ENCODE measurements around the gene MROH2A. TPM values are rescaled to one million over a fixed set of nuclear protein-coding genes. Genes with fewer than 3 reads are reported as not detected.

MROH2A gene
- total RNA-seq, 1 experiment from 2014 or later: 1.4 TPM

- Histone ChIP-seq H3K4me1 (replicated peaks; ENCODE audit: insufficient read depth) (peaks cover 32% of the 10 kb centered on the region), H3K4me3 (no peak overlapping the region), H3K9me3 (ENCODE audit: insufficient read depth, low read depth) (no peaks in the 10 kb centered on the region), H3K79me2 (ENCODE audit: low read depth) (peaks cover 77% of the 10 kb centered on the region), H3K4me2 (no peak overlapping the region), H2AFZ (no peak overlapping the region), H4K20me1 (ENCODE audit: insufficient read depth) (peaks cover 7% of the 10 kb centered on the region; the same call in 1 of the 2 replicates), H3K36me3 (ENCODE audit: low read depth) (peaks cover 55% of the 10 kb centered on the region), H3K9me2 (ENCODE audit: insufficient read depth) (no peaks in the 10 kb centered on the region), H3K27me3 (ENCODE audit: insufficient read depth, low read depth) (no peaks in the 10 kb centered on the region), H3K27ac (no peak overlapping the region), H3F3A (ENCODE audit: insufficient read depth, low read depth) (peaks cover 12% of the 10 kb centered on the region)
- POLR2A ChIA-PET (ENCODE audit: unreplicated experiment): no interaction called here
- CTCF ChIA-PET: no interaction called here
- no peak for DNase-seq
- BruUV-seq (replicated peaks): no TSS peak
- TF ChIP-seq CTCF (conservative IDR thresholded peaks at IDR 0.05) (no peak), EZH2 (IDR thresholded peaks at IDR 0.05; ENCODE audit: low read depth) (no peak)
- intact Hi-C loops (cut with micrococcal nuclease; ENCODE audit: unreplicated experiment): loop anchor here (5.0 to 10.0 kb wide), 3 partner anchors 284 to 1256 kb away; partner anchors contain the start of gene ARL4C
Measured at GRCh38 chr2:233851169-233851568, 73.0 kb downstream of the MROH2A start.

GRCh38 chr2:233852056-233852455, 73.9 kb downstream of the MROH2A start:
- peaks cover 48% of the 10 kb centered on the region for H3K36me3 ChIP-seq (ENCODE audit: low read depth)
- ChIA-PET POLR2A (ENCODE audit: unreplicated experiment) (no interaction called here), CTCF (interaction anchor here (0.6 kb wide), 1 partner anchor 1358 kb away, joined by 6 read pairs; no protein-coding TSS in a partner anchor)
- no peaks in the 10 kb centered on the region for H3K9me3 ChIP-seq (ENCODE audit: insufficient read depth, low read depth)
- intact Hi-C loops (cut with micrococcal nuclease; ENCODE audit: unreplicated experiment): loop anchor here (5.0 to 10.0 kb wide), 3 partner anchors 283 to 1255 kb away; partner anchors contain the start of gene ARL4C
- no TSS peak for BruUV-seq (replicated peaks)
- H4K20me1 ChIP-seq (ENCODE audit: insufficient read depth): peaks cover 7% of the 10 kb centered on the region; the same call in 1 of the 2 replicates
- no peaks in the 10 kb centered on the region for H3K9me2 ChIP-seq (ENCODE audit: insufficient read depth)
- H3K4me2 ChIP-seq: peak overlapping the region; percentile 80
- no peak for TF ChIP-seq EZH2 (IDR thresholded peaks at IDR 0.05; ENCODE audit: low read depth)
- TF ChIP-seq CTCF (conservative IDR thresholded peaks at IDR 0.05): no peak
- H3F3A ChIP-seq (ENCODE audit: insufficient read depth, low read depth): peaks cover 12% of the 10 kb centered on the region
- H3K4me1 ChIP-seq (replicated peaks; ENCODE audit: insufficient read depth): peaks cover 32% of the 10 kb centered on the region
- no peak for DNase-seq
- H3K79me2 ChIP-seq (ENCODE audit: low read depth): peaks cover 71% of the 10 kb centered on the region
- H2AFZ ChIP-seq: no peak overlapping the region
- H3K4me3 ChIP-seq: peak overlapping the region; percentile 100; the same call in 1 of the 2 replicates
- H3K27me3 ChIP-seq (ENCODE audit: insufficient read depth, low read depth): no peaks in the 10 kb centered on the region
- H3K27ac ChIP-seq: no peak overlapping the region

GRCh38 chr2:233853353-233853752, 75.2 kb downstream of the MROH2A start:
- no peaks in the 10 kb centered on the region for H3K9me3 ChIP-seq (ENCODE audit: insufficient read depth, low read depth)
- no peaks in the 10 kb centered on the region for H3K27me3 ChIP-seq (ENCODE audit: insufficient read depth, low read depth)
- peaks cover 60% of the 10 kb centered on the region for H3K79me2 ChIP-seq (ENCODE audit: low read depth)
- BruUV-seq (replicated peaks): TSS peak; percentile 42
- H3K4me3 ChIP-seq: peak overlapping the region; percentile 100
- H3K4me1 ChIP-seq (replicated peaks; ENCODE audit: insufficient read depth): peaks cover 32% of the 10 kb centered on the region
- intact Hi-C loops (cut with micrococcal nuclease; ENCODE audit: unreplicated experiment): loop anchor here (5.0 to 10.0 kb wide), 3 partner anchors 281 to 1254 kb away; partner anchors contain the start of gene ARL4C
- H3F3A ChIP-seq (ENCODE audit: insufficient read depth, low read depth): peaks cover 12% of the 10 kb centered on the region
- ChIA-PET POLR2A (ENCODE audit: unreplicated experiment) (interaction anchor here (0.6 kb wide), 1 partner anchor 158 kb away, joined by 3 read pairs; no protein-coding TSS in a partner anchor), CTCF (interaction anchor here (0.6 kb wide), 1 partner anchor 1156 kb away, joined by 9 read pairs; no protein-coding TSS in a partner anchor)
- no peak overlapping the region for H3K27ac ChIP-seq
- no peak for DNase-seq
- TF ChIP-seq EZH2 (IDR thresholded peaks at IDR 0.05; ENCODE audit: low read depth) (no peak), CTCF (conservative IDR thresholded peaks at IDR 0.05) (no peak)
- H3K36me3 ChIP-seq (ENCODE audit: low read depth): peaks cover 37% of the 10 kb centered on the region
- H4K20me1 ChIP-seq (ENCODE audit: insufficient read depth): peaks cover 5% of the 10 kb centered on the region; the same call in 1 of the 2 replicates
- H2AFZ ChIP-seq: peak overlapping the region; percentile 97
- H3K9me2 ChIP-seq (ENCODE audit: insufficient read depth): no peaks in the 10 kb centered on the region
- peak overlapping the region; percentile 80 for H3K4me2 ChIP-seq

All from PC-9 (cell line).